ENCODE results near the gene SAPCD1. TPM values are rescaled to one million over a fixed set of nuclear protein-coding genes. Genes with fewer than 3 reads are reported as not detected.

Gene SAPCD1
- total RNA-seq, 1 donor from 2014 or later = 18.9 TPM

GRCh38 chr6:31744422-31744821 lies 18.0 kb upstream of the SAPCD1 start:
- Mint-ChIP-seq H3K4me1 (ENCODE audit: low read depth) (peaks cover 22% of the 10 kb centered on the region), H3K36me3 (ENCODE audit: low read depth) (peaks cover 53% of the 10 kb centered on the region), H3K27me3 (ENCODE audit: low read depth) (no peaks in the 10 kb centered on the region), H3K27ac (no peak overlapping the region), H3K4me3 (ENCODE audit: low read depth) (no peak overlapping the region), H3K9me3 (no peaks in the 10 kb centered on the region)
- DNase-seq (ENCODE audit: low spot score) = no peak
- intact Hi-C loops (cut with micrococcal nuclease) = no loop called here

- intact Hi-C loops (cut with micrococcal nuclease) = no loop called here
- Mint-ChIP-seq H3K27me3 (ENCODE audit: low read depth) (no peaks in the 10 kb centered on the region), H3K4me3 (ENCODE audit: low read depth) (no peak overlapping the region), H3K36me3 (ENCODE audit: low read depth) (peaks cover 34% of the 10 kb centered on the region), H3K4me1 (ENCODE audit: low read depth) (peaks cover 2% of the 10 kb centered on the region), H3K27ac (peak overlapping the region; percentile 14), H3K9me3 (no peaks in the 10 kb centered on the region)
- no peak for DNase-seq (ENCODE audit: low spot score)
Measured at GRCh38 chr6:31749301-31750036, 13.0 kb upstream of the SAPCD1 start.

- DNase-seq (ENCODE audit: low spot score) = no peak
- H3K27ac Mint-ChIP-seq = no peak overlapping the region
- H3K4me3 Mint-ChIP-seq (ENCODE audit: low read depth) = no peak overlapping the region
- H3K27me3 Mint-ChIP-seq (ENCODE audit: low read depth) = no peaks in the 10 kb centered on the region
- intact Hi-C loops (cut with micrococcal nuclease) = no loop called here
- H3K9me3 Mint-ChIP-seq = no peaks in the 10 kb centered on the region
- H3K36me3 Mint-ChIP-seq (ENCODE audit: low read depth) = peaks cover 28% of the 10 kb centered on the region
- peaks cover 2% of the 10 kb centered on the region for H3K4me1 Mint-ChIP-seq (ENCODE audit: low read depth)
Measured at GRCh38 chr6:31750411-31751022, 11.9 kb upstream of the SAPCD1 start.

- no peak for DNase-seq (ENCODE audit: low spot score)
- Mint-ChIP-seq H3K27ac (peak overlapping the region; percentile 3), H3K36me3 (ENCODE audit: low read depth) (peaks cover 23% of the 10 kb centered on the region), H3K4me1 (ENCODE audit: low read depth) (peaks cover 2% of the 10 kb centered on the region), H3K4me3 (ENCODE audit: low read depth) (no peak overlapping the region), H3K27me3 (ENCODE audit: low read depth) (no peaks in the 10 kb centered on the region), H3K9me3 (no peaks in the 10 kb centered on the region)
- intact Hi-C loops (cut with micrococcal nuclease) = no loop called here
Measured at GRCh38 chr6:31752739-31753319, 9.6 kb upstream of the SAPCD1 start.

GRCh38 chr6:31758281-31758680 lies 4.2 kb upstream of the SAPCD1 start:
- intact Hi-C loops (cut with micrococcal nuclease) = no loop called here
- peaks cover 5% of the 10 kb centered on the region for H3K4me1 Mint-ChIP-seq (ENCODE audit: low read depth)
- no peak overlapping the region for H3K27ac Mint-ChIP-seq
- no peaks in the 10 kb centered on the region for H3K9me3 Mint-ChIP-seq
- no peak for DNase-seq (ENCODE audit: low spot score)
- H3K27me3 Mint-ChIP-seq (ENCODE audit: low read depth) = no peaks in the 10 kb centered on the region
- H3K4me3 Mint-ChIP-seq (ENCODE audit: low read depth) = no peak overlapping the region
- peaks cover 46% of the 10 kb centered on the region for H3K36me3 Mint-ChIP-seq (ENCODE audit: low read depth)

GRCh38 chr6:31760790-31761189 lies 1.7 kb upstream of the SAPCD1 start:
- Mint-ChIP-seq H3K36me3 (ENCODE audit: low read depth) (peaks cover 61% of the 10 kb centered on the region), H3K27me3 (ENCODE audit: low read depth) (no peaks in the 10 kb centered on the region), H3K27ac (no peak overlapping the region), H3K9me3 (no peaks in the 10 kb centered on the region), H3K4me1 (ENCODE audit: low read depth) (peaks cover 6% of the 10 kb centered on the region), H3K4me3 (ENCODE audit: low read depth) (no peak overlapping the region)
- intact Hi-C loops (cut with micrococcal nuclease) = no loop called here
- no peak for DNase-seq (ENCODE audit: low spot score)

- Mint-ChIP-seq H3K36me3 (ENCODE audit: low read depth) (peaks cover 61% of the 10 kb centered on the region), H3K27ac (no peak overlapping the region), H3K4me1 (ENCODE audit: low read depth) (peaks cover 6% of the 10 kb centered on the region), H3K9me3 (no peaks in the 10 kb centered on the region), H3K4me3 (ENCODE audit: low read depth) (no peak overlapping the region), H3K27me3 (ENCODE audit: low read depth) (no peaks in the 10 kb centered on the region)
- intact Hi-C loops (cut with micrococcal nuclease) = no loop called here
- DNase-seq (ENCODE audit: low spot score) = no peak
Measured at GRCh38 chr6:31761343-31761742, 1.1 kb upstream of the SAPCD1 start.

- Mint-ChIP-seq H3K4me3 (ENCODE audit: low read depth) (no peak overlapping the region), H3K27me3 (ENCODE audit: low read depth) (no peaks in the 10 kb centered on the region), H3K36me3 (ENCODE audit: low read depth) (peaks cover 65% of the 10 kb centered on the region), H3K9me3 (no peaks in the 10 kb centered on the region), H3K4me1 (ENCODE audit: low read depth) (peaks cover 6% of the 10 kb centered on the region), H3K27ac (no peak overlapping the region)
- DNase-seq (ENCODE audit: low spot score) = no peak
- intact Hi-C loops (cut with micrococcal nuclease) = no loop called here
Measured at GRCh38 chr6:31762878-31763618, 592 bp downstream of the SAPCD1 start.

- H3K27ac Mint-ChIP-seq = peak overlapping the region; percentile 28
- DNase-seq (ENCODE audit: low spot score) = no peak
- H3K27me3 Mint-ChIP-seq (ENCODE audit: low read depth) = no peaks in the 10 kb centered on the region
- H3K36me3 Mint-ChIP-seq (ENCODE audit: low read depth) = peaks cover 62% of the 10 kb centered on the region
- no peaks in the 10 kb centered on the region for H3K9me3 Mint-ChIP-seq
- H3K4me1 Mint-ChIP-seq (ENCODE audit: low read depth) = peaks cover 6% of the 10 kb centered on the region
- no peak overlapping the region for H3K4me3 Mint-ChIP-seq (ENCODE audit: low read depth)
- intact Hi-C loops (cut with micrococcal nuclease) = no loop called here
Measured at GRCh38 chr6:31763619-31763940, 1.1 kb downstream of the SAPCD1 start.

- H3K9me3 Mint-ChIP-seq = no peaks in the 10 kb centered on the region
- no peak for DNase-seq (ENCODE audit: low spot score)
- intact Hi-C loops (cut with micrococcal nuclease) = no loop called here
- peaks cover 56% of the 10 kb centered on the region for H3K36me3 Mint-ChIP-seq (ENCODE audit: low read depth)
- H3K4me1 Mint-ChIP-seq (ENCODE audit: low read depth) = peaks cover 3% of the 10 kb centered on the region
- H3K27ac Mint-ChIP-seq = no peak overlapping the region
- no peaks in the 10 kb centered on the region for H3K27me3 Mint-ChIP-seq (ENCODE audit: low read depth)
- H3K4me3 Mint-ChIP-seq (ENCODE audit: low read depth) = no peak overlapping the region
Measured at GRCh38 chr6:31764198-31764597, 1.7 kb downstream of the SAPCD1 start.

GRCh38 chr6:31765559-31765909 lies 3.1 kb downstream of the SAPCD1 start:
- Mint-ChIP-seq H3K27ac (peak overlapping the region; percentile 63), H3K4me1 (ENCODE audit: low read depth) (peaks cover 6% of the 10 kb centered on the region), H3K4me3 (ENCODE audit: low read depth) (no peak overlapping the region), H3K9me3 (no peaks in the 10 kb centered on the region), H3K36me3 (ENCODE audit: low read depth) (peaks cover 45% of the 10 kb centered on the region), H3K27me3 (ENCODE audit: low read depth) (no peaks in the 10 kb centered on the region)
- intact Hi-C loops (cut with micrococcal nuclease) = no loop called here
- DNase-seq (ENCODE audit: low spot score) = no peak

GRCh38 chr6:31765910-31766794 lies 3.7 kb downstream of the SAPCD1 start:
- intact Hi-C loops (cut with micrococcal nuclease) = no loop called here
- H3K4me1 Mint-ChIP-seq (ENCODE audit: low read depth) = peaks cover 7% of the 10 kb centered on the region
- no peak for DNase-seq (ENCODE audit: low spot score)
- H3K27ac Mint-ChIP-seq = no peak overlapping the region
- H3K4me3 Mint-ChIP-seq (ENCODE audit: low read depth) = no peak overlapping the region
- peaks cover 41% of the 10 kb centered on the region for H3K36me3 Mint-ChIP-seq (ENCODE audit: low read depth)
- H3K27me3 Mint-ChIP-seq (ENCODE audit: low read depth) = no peaks in the 10 kb centered on the region
- no peaks in the 10 kb centered on the region for H3K9me3 Mint-ChIP-seq
